Mammary epithelial cell (primary cell): ENCODE data around the gene MRPS26.

Experiments
- CTCF ChIP-seq, 2 donors: IDR thresholded peaks in 1 of 2; conservative IDR thresholded peaks in 1 of 2; 2 replicates each; pipeline ENCODE4 v1.5.1; 2011 to 2012; ENCODE audit warnings: inconsistent platforms in 2 of 2, low read length in 2 of 2, mild to moderate bottlenecking in 2 of 2, control low read depth in 1 of 2, low read depth in 1 of 2; ENCODE audit not compliant: insufficient read depth in 1 of 2; ENCODE audit errors: extremely low read depth in 1 of 2
- EZH2 ChIP-seq: IDR thresholded peaks from 2 replicates; pipeline ENCODE4 v1.6.1; 2012; ENCODE audit warnings: low read length, inconsistent platforms, borderline replicate concordance

GRCh38 chr20:3003416-3003815 lies 42.4 kb upstream of the MRPS26 start:
- no peak for TF ChIP-seq CTCF (conservative IDR thresholded peaks at IDR 0.05 in 1 of 2, IDR thresholded peaks at IDR 0.05 in 1 of 2; ENCODE audit: extremely low read depth in 1 of 2, insufficient read depth in 1 of 2, low read depth in 1 of 2, low read length in 2 of 2)
- TF ChIP-seq EZH2 = no peak
